Activated naive CD4-positive, alpha-beta T cell treated with anti-CD3 and anti-CD28 coated beads for 36 hours (primary cell): Measurements from ENCODE around the gene MCUR1. TPM values are rescaled to one million over a fixed set of nuclear protein-coding genes. Genes with fewer than 3 reads are reported as not detected.
"Not testable (repeated sequence)": the region's sequence is repeated elsewhere in the genome, so short reads cannot be mapped to it uniquely, and the experiment has no call there.

ENCODE experiments used
- CTCF ChIA-PET: fragments of 350-600 bp; sonication (Branson Sonifier 250); formaldehyde crosslinking; loops from one replicate; lab custom pipeline; 2021; ENCODE audit warnings: antibody characterized with exemption; lab: Charles Lee
- DNase-seq: peaks from one replicate; pipeline ENCODE4 v3.0.0-alpha.2; 2020
- H3K27ac Mint-ChIP-seq: one replicate; pipeline ENCODE4 v1.8.0; 2021; ENCODE audit warnings: mild to moderate bottlenecking, mixed read lengths
- H3K27me3 Mint-ChIP-seq: one replicate; pipeline ENCODE4 v1.8.0; 2021; ENCODE audit warnings: low read depth, mixed read lengths
- H3K36me3 Mint-ChIP-seq: one replicate; pipeline ENCODE4 v1.8.0; 2021; ENCODE audit warnings: low read depth, mixed read lengths
- H3K4me1 Mint-ChIP-seq: one replicate; pipeline ENCODE4 v1.8.0; 2021; ENCODE audit warnings: low read depth, mixed read lengths
- H3K4me3 Mint-ChIP-seq: one replicate; pipeline ENCODE4 v1.8.0; 2021; ENCODE audit warnings: mild to moderate bottlenecking, moderate library complexity, mixed read lengths
- H3K9me3 Mint-ChIP-seq: one replicate; pipeline ENCODE4 v1.8.0; 2021; ENCODE audit warnings: mixed read lengths
- intact Hi-C: fragments of 100-400 bp; cut with micrococcal nuclease; formaldehyde crosslinking; loops from one replicate; pipeline ENCODE4 v1.15.1; 2023
- total RNA-seq, 2 experiments: library from RNA; stranded (reverse); gene quantifications; one replicate each; pipeline ENCODE4 v1.2.3, GENCODE V29; 2021

The MCUR1 gene
- total RNA-seq, 2 experiments from 2014 or later, result 27.1 to 28.3 TPM

GRCh38 chr6:13846841-13847240 is 32.5 kb upstream of the MCUR1 start:
- H3K36me3 Mint-ChIP-seq, result no peaks in the 10 kb centered on the region
- no peaks in the 10 kb centered on the region for H3K9me3 Mint-ChIP-seq
- H3K27me3 Mint-ChIP-seq, result no peaks in the 10 kb centered on the region
- no peak overlapping the region for H3K4me3 Mint-ChIP-seq
- intact Hi-C loops, result no loop called here
- H3K27ac Mint-ChIP-seq, result no peak overlapping the region
- CTCF ChIA-PET, result no interaction called here
- no peak for DNase-seq
- no peaks in the 10 kb centered on the region for H3K4me1 Mint-ChIP-seq

DNA sequence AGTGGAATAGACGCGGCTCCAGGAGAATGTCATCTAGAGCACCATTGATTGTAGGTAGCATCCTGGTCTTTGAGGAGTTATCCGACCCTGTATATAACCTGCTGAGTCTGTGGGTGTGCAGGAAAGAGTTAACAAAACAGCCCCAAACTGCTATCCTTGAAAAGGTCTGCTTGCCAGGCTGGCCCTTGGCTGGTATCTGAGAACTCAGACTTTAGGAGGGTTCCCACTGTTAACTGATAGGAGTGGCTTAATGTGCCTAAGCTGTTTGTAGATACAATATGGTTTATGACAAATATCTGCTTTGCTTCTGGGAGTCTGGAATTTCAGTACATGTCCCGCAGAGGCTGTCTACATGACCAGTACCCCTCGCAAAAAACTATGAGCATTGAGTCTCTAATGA is 27.6 kb upstream of the MCUR1 start:
- CTCF ChIA-PET, result interaction anchor here (1.4 kb wide), 1 partner anchor 32 kb away, joined by 4 read pairs; no protein-coding TSS in a partner anchor
- Mint-ChIP-seq H3K4me1 (no peaks in the 10 kb centered on the region), H3K9me3 (no peaks in the 10 kb centered on the region), H3K4me3 (no peak overlapping the region), H3K27ac (no peak overlapping the region), H3K27me3 (no peaks in the 10 kb centered on the region), H3K36me3 (no peaks in the 10 kb centered on the region)
- no peak for DNase-seq
- intact Hi-C loops, result no loop called here

- H3K4me3 Mint-ChIP-seq, result no peak overlapping the region
- H3K27ac Mint-ChIP-seq, result no peak overlapping the region
- intact Hi-C loops, result no loop called here
- H3K9me3 Mint-ChIP-seq, result no peaks in the 10 kb centered on the region
- no peak for DNase-seq
- no peaks in the 10 kb centered on the region for H3K36me3 Mint-ChIP-seq
- H3K4me1 Mint-ChIP-seq, result no peaks in the 10 kb centered on the region
- H3K27me3 Mint-ChIP-seq, result no peaks in the 10 kb centered on the region
- CTCF ChIA-PET, result no interaction called here
Observed at GRCh38 chr6:13838616-13839015, 24.3 kb upstream of the MCUR1 start.

DNA sequence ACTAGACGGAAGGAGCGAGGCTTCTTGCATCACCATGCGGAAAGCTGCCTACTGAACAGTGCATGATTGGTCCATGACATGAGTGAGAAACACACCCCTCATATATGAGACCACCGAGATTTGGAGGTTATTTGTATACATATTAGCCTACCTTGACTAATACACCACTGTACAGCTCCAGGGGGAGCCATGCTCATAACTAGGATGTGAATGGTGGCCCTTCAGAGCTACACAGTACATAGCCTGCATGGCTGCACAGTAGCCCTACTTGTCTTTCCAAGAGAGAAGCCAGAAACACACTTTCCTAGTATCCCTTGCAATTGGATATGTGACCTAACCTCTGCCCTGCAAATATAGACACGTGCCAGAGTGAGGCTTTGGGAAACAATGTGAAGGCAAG is 21.8 kb upstream of the MCUR1 start:
- no peaks in the 10 kb centered on the region for H3K9me3 Mint-ChIP-seq
- no peak overlapping the region for H3K27ac Mint-ChIP-seq
- CTCF ChIA-PET, result no interaction called here
- no peak overlapping the region for H3K4me3 Mint-ChIP-seq
- intact Hi-C loops, result no loop called here
- no peaks in the 10 kb centered on the region for H3K4me1 Mint-ChIP-seq
- H3K27me3 Mint-ChIP-seq, result no peaks in the 10 kb centered on the region
- no peak for DNase-seq
- H3K36me3 Mint-ChIP-seq, result no peaks in the 10 kb centered on the region

DNA sequence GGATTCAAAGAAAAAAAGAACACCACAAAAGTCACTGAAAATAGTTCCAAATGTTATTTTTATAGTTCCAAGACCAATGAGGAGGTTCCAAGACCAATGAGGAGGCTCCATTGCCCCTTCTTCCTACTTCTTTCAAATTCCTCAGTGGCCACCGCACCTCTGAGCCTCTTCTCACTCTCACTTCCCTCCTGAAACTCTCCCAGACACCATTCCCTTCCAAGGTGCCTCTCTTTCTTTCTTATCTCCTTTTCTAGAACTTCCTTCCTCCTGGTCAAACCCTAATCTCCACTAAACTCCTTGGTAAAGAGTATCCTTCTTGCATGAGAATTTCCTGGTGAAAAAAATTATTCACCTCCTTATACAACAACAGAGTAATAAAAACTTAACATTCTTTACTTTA is 20.4 kb upstream of the MCUR1 start:
- CTCF ChIA-PET, result interaction anchor here (0.7 kb wide), 1 partner anchor 39 kb away, joined by 3 read pairs; no protein-coding TSS in a partner anchor
- H3K4me1 Mint-ChIP-seq, result no peaks in the 10 kb centered on the region

DNA sequence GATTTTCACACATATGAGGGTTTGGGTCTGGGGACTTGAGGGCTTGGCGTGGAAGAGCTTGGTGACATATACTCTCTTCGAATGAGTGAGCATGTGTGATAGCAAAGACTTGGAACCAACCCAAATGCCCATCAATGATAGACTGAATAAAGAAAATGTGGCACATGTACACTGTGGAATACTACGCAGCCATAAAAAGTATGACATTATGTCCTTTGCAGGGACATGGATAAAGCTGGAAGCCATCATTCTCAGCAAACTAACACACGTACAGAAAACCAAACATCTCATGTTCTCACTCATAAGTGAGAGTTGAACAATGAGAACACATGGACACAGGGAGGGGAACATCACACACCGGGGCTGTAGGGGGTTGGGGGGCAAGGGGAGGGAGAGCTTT is 19.7 kb upstream of the MCUR1 start:
- H3K4me1 Mint-ChIP-seq, H3K27me3 Mint-ChIP-seq, H3K27ac Mint-ChIP-seq, DNase-seq, intact Hi-C loops, H3K4me3 Mint-ChIP-seq, H3K9me3 Mint-ChIP-seq, H3K36me3 Mint-ChIP-seq: not testable (repeated sequence)
- CTCF ChIA-PET, result interaction anchor here (0.6 to 0.7 kb wide), 3 partner anchors 39 to 198 kb away, joined by 3 read pairs; no protein-coding TSS in a partner anchor

More for the DNA sequence above, 20.4 kb upstream of the MCUR1 start:
- no peaks in the 10 kb centered on the region for H3K36me3 Mint-ChIP-seq
- DNase-seq, result no peak
- H3K9me3 Mint-ChIP-seq, result no peaks in the 10 kb centered on the region
- no peak overlapping the region for H3K4me3 Mint-ChIP-seq
- intact Hi-C loops, result no loop called here
- no peaks in the 10 kb centered on the region for H3K27me3 Mint-ChIP-seq
- H3K27ac Mint-ChIP-seq, result no peak overlapping the region

GRCh38 chr6:13832778-13833177 is 18.4 kb upstream of the MCUR1 start:
- intact Hi-C loops, result no loop called here
- Mint-ChIP-seq H3K27me3 (no peaks in the 10 kb centered on the region), H3K4me1 (no peaks in the 10 kb centered on the region), H3K4me3 (no peak overlapping the region), H3K27ac (no peak overlapping the region), H3K36me3 (no peaks in the 10 kb centered on the region), H3K9me3 (no peaks in the 10 kb centered on the region)
- DNase-seq, result no peak
- CTCF ChIA-PET, result no interaction called here

GRCh38 chr6:13831615-13832014 is 17.3 kb upstream of the MCUR1 start:
- CTCF ChIA-PET, result no interaction called here
- Mint-ChIP-seq H3K4me1 (no peaks in the 10 kb centered on the region), H3K36me3 (no peaks in the 10 kb centered on the region)

GRCh38 chr6:13830803-13831202 is 16.4 kb upstream of the MCUR1 start:
- no peak for DNase-seq
- CTCF ChIA-PET, result no interaction called here
- no peaks in the 10 kb centered on the region for H3K9me3 Mint-ChIP-seq
- no peak overlapping the region for H3K4me3 Mint-ChIP-seq
- intact Hi-C loops, result no loop called here
- H3K27ac Mint-ChIP-seq, result no peak overlapping the region
- H3K27me3 Mint-ChIP-seq, result no peaks in the 10 kb centered on the region
- no peaks in the 10 kb centered on the region for H3K4me1 Mint-ChIP-seq
- no peaks in the 10 kb centered on the region for H3K36me3 Mint-ChIP-seq

More at GRCh38 chr6:13831615-13832014, 17.3 kb upstream of the MCUR1 start:
- DNase-seq, result no peak
- H3K9me3 Mint-ChIP-seq, result no peaks in the 10 kb centered on the region
- intact Hi-C loops, result no loop called here
- H3K4me3 Mint-ChIP-seq, result no peak overlapping the region
- no peaks in the 10 kb centered on the region for H3K27me3 Mint-ChIP-seq
- no peak overlapping the region for H3K27ac Mint-ChIP-seq

GRCh38 chr6:13829419-13829818 is 15.1 kb upstream of the MCUR1 start:
- H3K9me3 Mint-ChIP-seq, H3K27me3 Mint-ChIP-seq, H3K4me1 Mint-ChIP-seq, H3K4me3 Mint-ChIP-seq, DNase-seq, intact Hi-C loops, H3K27ac Mint-ChIP-seq, CTCF ChIA-PET, H3K36me3 Mint-ChIP-seq: not testable (repeated sequence)

GRCh38 chr6:13828656-13829301 is 14.4 kb upstream of the MCUR1 start:
- H3K27me3 Mint-ChIP-seq, H3K4me3 Mint-ChIP-seq, H3K4me1 Mint-ChIP-seq, intact Hi-C loops, H3K27ac Mint-ChIP-seq, DNase-seq, H3K36me3 Mint-ChIP-seq, H3K9me3 Mint-ChIP-seq, CTCF ChIA-PET: not testable (repeated sequence)

- no peak overlapping the region for H3K4me3 Mint-ChIP-seq
- H3K36me3 Mint-ChIP-seq, result no peaks in the 10 kb centered on the region
- intact Hi-C loops, result no loop called here
- DNase-seq, result no peak
- CTCF ChIA-PET, result no interaction called here
- H3K4me1 Mint-ChIP-seq, result no peaks in the 10 kb centered on the region
- H3K9me3 Mint-ChIP-seq, result no peaks in the 10 kb centered on the region
- H3K27ac Mint-ChIP-seq, result no peak overlapping the region
- no peaks in the 10 kb centered on the region for H3K27me3 Mint-ChIP-seq
Observed at GRCh38 chr6:13827032-13827431, 12.7 kb upstream of the MCUR1 start.

- intact Hi-C loops, result no loop called here
- no peaks in the 10 kb centered on the region for H3K9me3 Mint-ChIP-seq
- H3K27ac Mint-ChIP-seq, result no peak overlapping the region
- no peaks in the 10 kb centered on the region for H3K36me3 Mint-ChIP-seq
- CTCF ChIA-PET, result no interaction called here
- no peak overlapping the region for H3K4me3 Mint-ChIP-seq
- H3K4me1 Mint-ChIP-seq, result no peaks in the 10 kb centered on the region
- no peak for DNase-seq
- H3K27me3 Mint-ChIP-seq, result no peaks in the 10 kb centered on the region
Observed at GRCh38 chr6:13825871-13826270, 11.5 kb upstream of the MCUR1 start.
